A204.1 (cell line): ENCODE results near the gene NCOR2.
"Not testable (repeated sequence)": the region's sequence is repeated elsewhere in the genome, so short reads cannot be mapped to it uniquely, and the experiment has no call there.

ENCODE experiments used
- FAIRE-seq: peaks from 2 replicates; lab custom pipeline; 2012; peaks lifted over from hg19 to GRCh38; lab: Jason Lieb, UNC

Gene NCOR2

GRCh38 chr12:124599074-124599999, 31.9 kb upstream of the NCOR2 start:
- no peak for FAIRE-seq

- FAIRE-seq, result no peak
Observed at GRCh38 chr12:124597041-124597440, 29.6 kb upstream of the NCOR2 start.

GRCh38 chr12:124595444-124595843, 28.0 kb upstream of the NCOR2 start:
- FAIRE-seq, result no peak

GRCh38 chr12:124594851-124595250, 27.4 kb upstream of the NCOR2 start:
- no peak for FAIRE-seq

- no peak for FAIRE-seq
Observed at GRCh38 chr12:124593851-124594401, 26.5 kb upstream of the NCOR2 start.

- FAIRE-seq, result no peak
Observed at GRCh38 chr12:124593176-124593575, 25.8 kb upstream of the NCOR2 start.

GRCh38 chr12:124592481-124593160, 25.2 kb upstream of the NCOR2 start:
- FAIRE-seq, result no peak

GRCh38 chr12:124592050-124592449, 24.6 kb upstream of the NCOR2 start:
- FAIRE-seq, result no peak

- no peak for FAIRE-seq
Observed at GRCh38 chr12:124590447-124590846, 23.0 kb upstream of the NCOR2 start.

- no peak for FAIRE-seq
Observed at GRCh38 chr12:124588751-124589267, 21.4 kb upstream of the NCOR2 start.

- no peak for FAIRE-seq
Observed at GRCh38 chr12:124588018-124588634, 20.7 kb upstream of the NCOR2 start.

- no peak for FAIRE-seq
Observed at GRCh38 chr12:124586756-124587155, 19.3 kb upstream of the NCOR2 start.

GRCh38 chr12:124584494-124584893, 17.1 kb upstream of the NCOR2 start:
- FAIRE-seq, result not testable (repeated sequence)

- no peak for FAIRE-seq
Observed at GRCh38 chr12:124583854-124584253, 16.4 kb upstream of the NCOR2 start.

GRCh38 chr12:124582108-124582424, 14.7 kb upstream of the NCOR2 start:
- no peak for FAIRE-seq

- no peak for FAIRE-seq
Observed at GRCh38 chr12:124581307-124582107, 14.1 kb upstream of the NCOR2 start.

- no peak for FAIRE-seq
Observed at GRCh38 chr12:124579921-124580517, 12.6 kb upstream of the NCOR2 start.

- FAIRE-seq, result no peak
Observed at GRCh38 chr12:124578854-124579253, 11.4 kb upstream of the NCOR2 start.

- no peak for FAIRE-seq
Observed at GRCh38 chr12:124578445-124578844, 11.0 kb upstream of the NCOR2 start.

- FAIRE-seq, result no peak
Observed at GRCh38 chr12:124577986-124578385, 10.6 kb upstream of the NCOR2 start.

- no peak for FAIRE-seq
Observed at GRCh38 chr12:124577374-124577773, 10.0 kb upstream of the NCOR2 start.
